ENCODE results near the gene IPCEF1. TPM values are rescaled to one million over a fixed set of nuclear protein-coding genes. Genes with fewer than 3 reads are reported as not detected.

The IPCEF1 gene
- total and polyA plus RNA-seq, 2 of the 4 experiments (the other 2 are of a cell fraction), result under 0.01 to 0.03 TPM

DNA sequence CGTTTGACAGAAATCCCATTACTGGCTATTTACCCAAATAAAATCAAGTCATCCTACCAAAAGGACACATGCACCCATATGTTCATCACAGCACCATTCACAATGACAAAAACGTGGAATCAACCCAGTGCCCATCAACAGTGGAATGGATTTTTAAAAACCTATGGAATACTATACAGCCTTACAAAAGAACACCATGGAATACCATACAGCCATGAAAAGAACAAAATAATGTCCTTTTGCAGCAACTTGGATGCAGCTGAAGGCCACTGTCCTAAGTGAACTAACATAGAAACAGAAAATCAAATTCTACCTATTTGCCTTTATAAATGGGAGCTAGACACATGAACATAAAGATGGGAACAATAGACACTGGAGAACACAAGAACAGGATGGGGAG is 17.4 kb upstream of the IPCEF1 start:
- Histone ChIP-seq H3K4ac (ENCODE audit: low read depth, low read length) (no peak overlapping the region), H4K8ac (ENCODE audit: low read depth in 2 of 2, low read length in 2 of 2) (no peak overlapping the region), H2BK120ac (ENCODE audit: low read depth, low read length) (no peak overlapping the region), H3K27ac (ENCODE audit: insufficient read depth, low read length) (no peak overlapping the region), H4K20me1 (ENCODE audit: insufficient read depth, low read length) (no peaks in the 10 kb centered on the region), H3K14ac (replicated peaks; ENCODE audit: low read depth, low read length) (no peak overlapping the region), H3K18ac (ENCODE audit: low read depth, low read length) (no peak overlapping the region), H3K9me1 (ENCODE audit: insufficient read depth, low read length) (no peaks in the 10 kb centered on the region), H2BK15ac (ENCODE audit: low read depth, low read length) (no peak overlapping the region), H3K36me3 (ENCODE audit: control insufficient read depth, insufficient read depth, low read length) (no peaks in the 10 kb centered on the region), H3K56ac (ENCODE audit: extremely low read depth, insufficient read depth, low read length) (no peak overlapping the region), H3K4me3 (ENCODE audit: insufficient read depth, low read depth, low read length) (no peak overlapping the region), H3K23ac (ENCODE audit: low read depth, low read length) (no peak overlapping the region), H3K4me2 (ENCODE audit: low read depth, low read length) (no peak overlapping the region), H4K5ac (ENCODE audit: low read depth, low read length) (no peak overlapping the region), H3K4me1 (ENCODE audit: control insufficient read depth, insufficient read depth, low read length) (peaks cover 3% of the 10 kb centered on the region; the same call in 1 of the 2 replicates), H2BK20ac (ENCODE audit: low read depth, low read length) (no peak overlapping the region), H2AK5ac (ENCODE audit: low read depth, low read length) (no peak overlapping the region), H3K9me3 (ENCODE audit: control insufficient read depth, insufficient read depth, low read length) (no peaks in the 10 kb centered on the region), H2AFZ (replicated peaks; ENCODE audit: low read length, poor library complexity) (no peak overlapping the region), H3K27me3 (ENCODE audit: control insufficient read depth, insufficient read depth, low read length) (no peaks in the 10 kb centered on the region), H3K79me1 (ENCODE audit: low read depth in 1 of 2, low read length in 2 of 2) (no peaks in the 10 kb centered on the region), H4K91ac (ENCODE audit: insufficient read depth, low read depth, low read length) (no peak overlapping the region), H3K9ac (ENCODE audit: low read depth, low read length) (no peak overlapping the region), H2BK5ac (ENCODE audit: low read depth, low read length, poor library complexity, severe bottlenecking) (no peak overlapping the region), H2AK9ac (replicated peaks; ENCODE audit: low read depth, low read length, poor library complexity) (no peak overlapping the region)
- DNase-seq (no peak), ATAC-seq (ENCODE audit: low read depth) (no peak)
- TF ChIP-seq RFX5 (IDR thresholded peaks at IDR 0.05; ENCODE audit: low read depth, low read length), result no peak
- TF ChIP-seq CEBPB (IDR thresholded peaks at IDR 0.05; ENCODE audit: low read depth, low read length), result no peak
- TF ChIP-seq RAD21 (IDR thresholded peaks at IDR 0.05; ENCODE audit: low read length), result no peak
- no peak for TF ChIP-seq FOS (IDR thresholded peaks at IDR 0.05; ENCODE audit: low read depth, low read length)
- TF ChIP-seq NFE2L2 (IDR thresholded peaks at IDR 0.05; ENCODE audit: low read depth, low read length), result no peak
- TF ChIP-seq MAFK (IDR thresholded peaks at IDR 0.05; ENCODE audit: low read depth, low read length), result no peak
- no peak for TF ChIP-seq POLR2A (IDR thresholded peaks at IDR 0.05; ENCODE audit: low read depth, low read length)
- TF ChIP-seq, protein P1, sequence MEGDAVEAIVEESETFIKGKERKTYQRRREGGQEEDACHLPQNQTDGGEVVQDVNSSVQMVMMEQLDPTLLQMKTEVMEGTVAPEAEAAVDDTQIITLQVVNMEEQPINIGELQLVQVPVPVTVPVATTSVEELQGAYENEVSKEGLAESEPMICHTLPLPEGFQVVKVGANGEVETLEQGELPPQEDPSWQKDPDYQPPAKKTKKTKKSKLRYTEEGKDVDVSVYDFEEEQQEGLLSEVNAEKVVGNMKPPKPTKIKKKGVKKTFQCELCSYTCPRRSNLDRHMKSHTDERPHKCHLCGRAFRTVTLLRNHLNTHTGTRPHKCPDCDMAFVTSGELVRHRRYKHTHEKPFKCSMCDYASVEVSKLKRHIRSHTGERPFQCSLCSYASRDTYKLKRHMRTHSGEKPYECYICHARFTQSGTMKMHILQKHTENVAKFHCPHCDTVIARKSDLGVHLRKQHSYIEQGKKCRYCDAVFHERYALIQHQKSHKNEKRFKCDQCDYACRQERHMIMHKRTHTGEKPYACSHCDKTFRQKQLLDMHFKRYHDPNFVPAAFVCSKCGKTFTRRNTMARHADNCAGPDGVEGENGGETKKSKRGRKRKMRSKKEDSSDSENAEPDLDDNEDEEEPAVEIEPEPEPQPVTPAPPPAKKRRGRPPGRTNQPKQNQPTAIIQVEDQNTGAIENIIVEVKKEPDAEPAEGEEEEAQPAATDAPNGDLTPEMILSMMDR (conservative IDR thresholded peaks at IDR 0.05; ENCODE audit: low read depth, low read length), result no peak
- ChIA-PET POLR2A (ENCODE audit: unreplicated experiment) (no interaction called here), CTCF (interaction anchor here (1.0 kb wide), 1 partner anchor 219 kb away, joined by 3 read pairs; no protein-coding TSS in a partner anchor)
- no CpG with 5 or more reads among the region's 2 CpGs for WGBS, 2 experiments (ENCODE audit: extremely low coverage in 2 of 2, insufficient read length in 1 of 2)
- intact Hi-C loops (cut with micrococcal nuclease) (no loop called here), in situ Hi-C loops (cut with MboI; ENCODE audit: low sequenced_read_pairs) (no loop called here), dilution Hi-C loops (cut with HindIII; ENCODE audit: low sequenced_read_pairs, unreplicated experiment) (loop anchor here (25.0 kb wide), 1 partner anchor 212 kb away; no protein-coding TSS in a partner anchor)
- BruUV-seq (replicated peaks), result no TSS peak
